ENCODE results near the gene COL9A3.

COL9A3 gene

DNA sequence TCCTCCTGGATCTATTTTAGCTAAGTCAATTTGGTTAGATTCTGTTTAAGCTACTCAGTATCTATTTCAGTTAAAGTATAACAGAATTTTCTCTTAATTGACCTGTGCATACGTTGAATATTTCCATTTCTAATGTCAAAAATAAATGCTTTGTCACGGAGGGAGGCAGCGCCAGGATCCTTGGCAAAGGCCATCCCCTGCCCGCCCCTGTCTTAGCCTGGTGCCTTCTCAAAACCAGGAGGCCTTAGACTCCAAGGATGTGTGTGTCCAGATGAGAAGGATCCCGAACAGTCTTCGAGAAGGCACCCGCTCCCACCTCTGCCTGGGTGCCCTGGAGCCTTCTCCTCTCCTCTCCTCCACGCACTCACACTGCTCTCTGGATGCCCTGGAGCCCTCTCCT, 22.4 kb downstream of the COL9A3 start:
- Histone ChIP-seq H3K14ac (ENCODE audit: low read length) (no peak overlapping the region), H3K9ac (ENCODE audit: low read depth, low read length, poor library complexity) (no peak overlapping the region), H3K9me3 (replicated peaks in 1 of 2; ENCODE audit: control insufficient read depth in 2 of 2, insufficient read depth in 1 of 2, low read depth in 1 of 2, low read length in 2 of 2) (peaks cover 4 to 6% of the 10 kb centered on the region in 2 donors), H2AFZ (ENCODE audit: low read length) (no peak overlapping the region), H2BK15ac (ENCODE audit: low read length) (no peak overlapping the region), H2BK12ac (ENCODE audit: low read length) (no peak overlapping the region), H3K27me3 (ENCODE audit: control insufficient read depth in 3 of 3, insufficient read depth in 3 of 3, low read depth in 1 of 3, low read length in 3 of 3) (no peaks in the 10 kb centered on the region), H4K91ac (ENCODE audit: low read depth, low read length, poor library complexity) (no peak overlapping the region), H3K4me2 (ENCODE audit: insufficient read depth, low read length, poor library complexity, severe bottlenecking) (no peak overlapping the region), H3K79me1 (ENCODE audit: low read depth, low read length) (peaks cover 3% of the 10 kb centered on the region), H3K36me3 (replicated peaks in 1 of 2; ENCODE audit: control insufficient read depth in 2 of 2, insufficient read depth in 2 of 2, low read length in 2 of 2) (peaks cover 0 to 1% of the 10 kb centered on the region in 2 donors), H2BK120ac (ENCODE audit: low read depth, low read length) (no peak overlapping the region), H3K27ac (replicated peaks; ENCODE audit: low read length) (no peak overlapping the region), H2BK5ac (ENCODE audit: low read length) (no peak overlapping the region), H3K18ac (ENCODE audit: low read length) (no peak overlapping the region), H4K8ac (ENCODE audit: low read depth, low read length) (no peak overlapping the region), H3K4me3 (ENCODE audit: low read length in 2 of 2) (no peak overlapping the region), H3K23ac (ENCODE audit: low read depth, low read length, poor library complexity) (no peak overlapping the region), H2AK5ac (ENCODE audit: low read depth, low read length) (no peak overlapping the region), H3K4ac (ENCODE audit: low read length) (no peak overlapping the region), H3K4me1 (ENCODE audit: control insufficient read depth in 2 of 2, insufficient read depth in 1 of 2, low read depth in 1 of 2, low read length in 2 of 2) (peaks cover 3 to 10% of the 10 kb centered on the region in 2 donors)
- WGBS, 2 donors (ENCODE audit: extremely low coverage in 2 of 2, insufficient read length in 2 of 2, insufficient replicate concordance in 1 of 2): no CpG with 5 or more reads among the region's 8 CpGs
- no peak for DNase-seq (ENCODE audit: low spot score)

DNA sequence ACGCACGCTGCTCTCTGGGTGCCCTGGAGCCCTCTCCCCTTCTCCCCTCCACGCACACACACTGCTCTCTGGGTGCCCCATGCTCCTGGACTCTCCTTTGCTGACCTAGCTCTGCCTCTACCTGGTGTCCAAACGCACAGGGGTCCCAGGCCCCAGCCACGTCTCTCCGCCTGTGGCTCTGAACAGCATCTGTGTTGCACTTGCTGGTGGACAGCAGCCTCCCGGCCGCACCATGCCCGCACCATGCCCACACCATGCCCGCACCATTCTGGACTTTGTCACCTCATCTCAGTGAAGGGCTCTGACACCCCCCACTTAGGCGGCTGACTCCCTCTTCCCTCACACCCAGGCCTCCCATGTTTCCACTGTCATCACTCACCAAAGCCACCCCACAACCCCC, 23.0 kb downstream of the COL9A3 start:
- H3K14ac ChIP-seq (ENCODE audit: low read length): peak overlapping the region; percentile 49
- H3K4me1 ChIP-seq (ENCODE audit: control insufficient read depth in 2 of 2, insufficient read depth in 1 of 2, low read depth in 1 of 2, low read length in 2 of 2): peaks cover 3 to 10% of the 10 kb centered on the region in 2 donors
- H3K18ac ChIP-seq (ENCODE audit: low read length): peak overlapping the region; percentile 73
- peaks cover 3% of the 10 kb centered on the region for H3K79me1 ChIP-seq (ENCODE audit: low read depth, low read length)
- peak overlapping the region; percentile 84 for H2BK5ac ChIP-seq (ENCODE audit: low read length)
- no CpG with 5 or more reads among the region's 11 CpGs for WGBS, 2 donors (ENCODE audit: extremely low coverage in 2 of 2, insufficient read length in 2 of 2, insufficient replicate concordance in 1 of 2)
- peak overlapping the region; percentile 47 for H4K91ac ChIP-seq (ENCODE audit: low read depth, low read length, poor library complexity)
- H3K9ac ChIP-seq (ENCODE audit: low read depth, low read length, poor library complexity): peak overlapping the region; percentile 39
- no peak overlapping the region for H2AFZ ChIP-seq (ENCODE audit: low read length)
- H2BK15ac ChIP-seq (ENCODE audit: low read length): no peak overlapping the region
- H3K9me3 ChIP-seq (replicated peaks in 1 of 2; ENCODE audit: control insufficient read depth in 2 of 2, insufficient read depth in 1 of 2, low read depth in 1 of 2, low read length in 2 of 2): peaks cover 4 to 7% of the 10 kb centered on the region in 2 donors
- no peak overlapping the region for H2BK120ac ChIP-seq (ENCODE audit: low read depth, low read length)
- peak overlapping the region; percentile 52 for H2BK12ac ChIP-seq (ENCODE audit: low read length)
- H3K4me3 ChIP-seq (ENCODE audit: low read length in 2 of 2): peak overlapping the region in 1 of 2 donors; percentile 1
- H2AK5ac ChIP-seq (ENCODE audit: low read depth, low read length): peak overlapping the region; percentile 49
- no peak overlapping the region for H4K8ac ChIP-seq (ENCODE audit: low read depth, low read length)
- H3K4ac ChIP-seq (ENCODE audit: low read length): no peak overlapping the region
- no peak overlapping the region for H3K4me2 ChIP-seq (ENCODE audit: insufficient read depth, low read length, poor library complexity, severe bottlenecking)
- H3K36me3 ChIP-seq (replicated peaks in 1 of 2; ENCODE audit: control insufficient read depth in 2 of 2, insufficient read depth in 2 of 2, low read length in 2 of 2): peaks cover 0 to 1% of the 10 kb centered on the region in 2 donors
- DNase-seq (ENCODE audit: low spot score): no peak
- no peaks in the 10 kb centered on the region for H3K27me3 ChIP-seq (ENCODE audit: control insufficient read depth in 3 of 3, insufficient read depth in 3 of 3, low read depth in 1 of 3, low read length in 3 of 3)
- H3K23ac ChIP-seq (ENCODE audit: low read depth, low read length, poor library complexity): peak overlapping the region; percentile 86
- no peak overlapping the region for H3K27ac ChIP-seq (replicated peaks; ENCODE audit: low read length)

DNA sequence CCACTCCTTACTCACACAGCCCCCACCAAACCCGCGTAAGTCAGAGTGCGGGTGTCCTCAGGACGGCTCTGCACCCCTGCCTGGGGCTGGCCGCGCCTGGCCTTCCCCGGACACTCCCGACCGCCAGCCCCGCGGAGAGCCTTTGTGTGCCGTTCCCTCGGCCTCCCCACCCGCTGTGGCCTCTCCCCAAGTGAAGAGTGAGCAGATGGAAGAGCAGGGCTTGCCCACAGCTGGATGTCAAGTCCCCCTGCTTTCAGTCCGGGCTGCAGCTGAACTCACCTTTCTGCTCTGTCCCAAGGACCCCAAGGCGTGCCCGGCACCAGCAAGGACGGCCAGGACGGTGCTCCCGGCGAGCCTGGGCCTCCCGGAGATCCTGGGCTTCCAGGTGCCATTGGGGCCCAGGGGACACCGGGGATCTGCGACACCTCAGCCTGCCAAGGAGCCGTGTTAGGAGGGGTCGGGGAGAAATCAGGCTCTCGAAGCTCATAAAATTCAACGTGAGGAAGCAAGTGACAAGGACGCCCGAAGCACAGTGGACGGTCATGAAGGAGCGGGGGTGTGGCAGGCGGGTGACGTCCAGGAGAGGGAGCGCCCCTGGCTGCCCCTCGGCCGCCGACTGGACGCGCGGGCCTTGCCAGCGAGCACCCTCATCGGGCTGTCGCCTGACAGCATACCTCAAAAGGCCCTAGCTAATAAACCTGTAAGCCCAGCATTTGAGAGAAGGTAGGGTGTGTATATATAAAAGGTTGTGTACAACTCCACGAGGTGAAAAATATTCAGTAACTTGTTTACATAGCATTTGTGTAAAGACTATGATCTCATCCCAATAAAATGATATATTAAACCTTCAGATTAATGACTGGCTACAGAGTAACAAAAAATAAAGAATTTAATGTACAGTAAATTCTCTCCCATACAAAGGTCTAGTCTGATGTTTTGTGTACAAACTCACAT, 23.7 kb downstream of the COL9A3 start:
- H4K91ac ChIP-seq (ENCODE audit: low read depth, low read length, poor library complexity): peak overlapping the region; percentile 27
- H3K27me3 ChIP-seq (ENCODE audit: control insufficient read depth in 3 of 3, insufficient read depth in 3 of 3, low read depth in 1 of 3, low read length in 3 of 3): no peaks in the 10 kb centered on the region
- H3K4me1 ChIP-seq (ENCODE audit: control insufficient read depth in 2 of 2, insufficient read depth in 1 of 2, low read depth in 1 of 2, low read length in 2 of 2): peaks cover 3 to 4% of the 10 kb centered on the region in 2 donors
- no peak overlapping the region for H3K27ac ChIP-seq (replicated peaks; ENCODE audit: low read length)
- peaks cover 2 to 3% of the 10 kb centered on the region in 2 donors for H3K36me3 ChIP-seq (replicated peaks in 1 of 2; ENCODE audit: control insufficient read depth in 2 of 2, insufficient read depth in 2 of 2, low read length in 2 of 2)
- peak overlapping the region; percentile 78 for H3K18ac ChIP-seq (ENCODE audit: low read length)
- H3K4me3 ChIP-seq (ENCODE audit: low read length in 2 of 2): no peak overlapping the region
- peak overlapping the region; percentile 49 for H2AK5ac ChIP-seq (ENCODE audit: low read depth, low read length)
- H3K23ac ChIP-seq (ENCODE audit: low read depth, low read length, poor library complexity): peak overlapping the region; percentile 61
- H3K79me1 ChIP-seq (ENCODE audit: low read depth, low read length): peaks cover 1% of the 10 kb centered on the region
- H3K9me3 ChIP-seq (replicated peaks in 1 of 2; ENCODE audit: control insufficient read depth in 2 of 2, insufficient read depth in 1 of 2, low read depth in 1 of 2, low read length in 2 of 2): peaks cover 2 to 7% of the 10 kb centered on the region in 2 donors
- H2AFZ ChIP-seq (ENCODE audit: low read length): no peak overlapping the region
- H4K8ac ChIP-seq (ENCODE audit: low read depth, low read length): no peak overlapping the region
- no peak overlapping the region for H3K4me2 ChIP-seq (ENCODE audit: insufficient read depth, low read length, poor library complexity, severe bottlenecking)
- WGBS, 2 donors (ENCODE audit: extremely low coverage in 2 of 2, insufficient read length in 2 of 2, insufficient replicate concordance in 1 of 2): no CpG with 5 or more reads among the region's 45 CpGs
- H2BK12ac ChIP-seq (ENCODE audit: low read length): peak overlapping the region; percentile 8
- no peak overlapping the region for H3K4ac ChIP-seq (ENCODE audit: low read length)
- peak overlapping the region; percentile 65 for H3K14ac ChIP-seq (ENCODE audit: low read length)
- H2BK5ac ChIP-seq (ENCODE audit: low read length): peak overlapping the region; percentile 84
- DNase-seq (ENCODE audit: low spot score): no peak
- H3K9ac ChIP-seq (ENCODE audit: low read depth, low read length, poor library complexity): peak overlapping the region; percentile 56
- H2BK15ac ChIP-seq (ENCODE audit: low read length): no peak overlapping the region
- H2BK120ac ChIP-seq (ENCODE audit: low read depth, low read length): no peak overlapping the region

- Histone ChIP-seq H2BK5ac (ENCODE audit: low read length) (no peak overlapping the region), H3K18ac (ENCODE audit: low read length) (no peak overlapping the region), H2BK15ac (ENCODE audit: low read length) (no peak overlapping the region), H3K23ac (ENCODE audit: low read depth, low read length, poor library complexity) (no peak overlapping the region), H3K9ac (ENCODE audit: low read depth, low read length, poor library complexity) (no peak overlapping the region), H3K14ac (ENCODE audit: low read length) (no peak overlapping the region), H3K9me3 (replicated peaks in 1 of 2; ENCODE audit: control insufficient read depth in 2 of 2, insufficient read depth in 1 of 2, low read depth in 1 of 2, low read length in 2 of 2) (peaks cover 2 to 7% of the 10 kb centered on the region in 2 donors), H3K4me1 (ENCODE audit: control insufficient read depth in 2 of 2, insufficient read depth in 1 of 2, low read depth in 1 of 2, low read length in 2 of 2) (peaks cover 3 to 4% of the 10 kb centered on the region in 2 donors), H3K79me1 (ENCODE audit: low read depth, low read length) (peaks cover 1% of the 10 kb centered on the region), H3K4me2 (ENCODE audit: insufficient read depth, low read length, poor library complexity, severe bottlenecking) (no peak overlapping the region), H3K27ac (replicated peaks; ENCODE audit: low read length) (no peak overlapping the region), H3K27me3 (ENCODE audit: control insufficient read depth in 3 of 3, insufficient read depth in 3 of 3, low read depth in 1 of 3, low read length in 3 of 3) (no peaks in the 10 kb centered on the region), H2AFZ (ENCODE audit: low read length) (no peak overlapping the region), H4K8ac (ENCODE audit: low read depth, low read length) (no peak overlapping the region), H2AK5ac (ENCODE audit: low read depth, low read length) (no peak overlapping the region), H2BK120ac (ENCODE audit: low read depth, low read length) (no peak overlapping the region), H3K4ac (ENCODE audit: low read length) (no peak overlapping the region), H2BK12ac (ENCODE audit: low read length) (no peak overlapping the region), H3K4me3 (ENCODE audit: low read length in 2 of 2) (no peak overlapping the region), H4K91ac (ENCODE audit: low read depth, low read length, poor library complexity) (no peak overlapping the region), H3K36me3 (replicated peaks in 1 of 2; ENCODE audit: control insufficient read depth in 2 of 2, insufficient read depth in 2 of 2, low read length in 2 of 2) (peaks cover 9 to 13% of the 10 kb centered on the region in 2 donors)
- DNase-seq (ENCODE audit: low spot score): no peak
- WGBS, 2 donors (ENCODE audit: extremely low coverage in 2 of 2, insufficient read length in 2 of 2, insufficient replicate concordance in 1 of 2): no CpG with 5 or more reads among the region's 16 CpGs
Observed at GRCh38 chr20:62841705-62842212, 24.9 kb downstream of the COL9A3 start.

Measured in neuronal stem cell (in vitro differentiated cells).